ENCODE data around the gene NDUFS8. TPM values are rescaled to one million over a fixed set of nuclear protein-coding genes. Genes with fewer than 3 reads are reported as not detected.

The NDUFS8 gene
- total and polyA plus RNA-seq, 2 of the 13 experiments (the other 11 are each of a cell fraction or from before 2014, with no cell fraction given) = 96.7 to 158 TPM

DNA sequence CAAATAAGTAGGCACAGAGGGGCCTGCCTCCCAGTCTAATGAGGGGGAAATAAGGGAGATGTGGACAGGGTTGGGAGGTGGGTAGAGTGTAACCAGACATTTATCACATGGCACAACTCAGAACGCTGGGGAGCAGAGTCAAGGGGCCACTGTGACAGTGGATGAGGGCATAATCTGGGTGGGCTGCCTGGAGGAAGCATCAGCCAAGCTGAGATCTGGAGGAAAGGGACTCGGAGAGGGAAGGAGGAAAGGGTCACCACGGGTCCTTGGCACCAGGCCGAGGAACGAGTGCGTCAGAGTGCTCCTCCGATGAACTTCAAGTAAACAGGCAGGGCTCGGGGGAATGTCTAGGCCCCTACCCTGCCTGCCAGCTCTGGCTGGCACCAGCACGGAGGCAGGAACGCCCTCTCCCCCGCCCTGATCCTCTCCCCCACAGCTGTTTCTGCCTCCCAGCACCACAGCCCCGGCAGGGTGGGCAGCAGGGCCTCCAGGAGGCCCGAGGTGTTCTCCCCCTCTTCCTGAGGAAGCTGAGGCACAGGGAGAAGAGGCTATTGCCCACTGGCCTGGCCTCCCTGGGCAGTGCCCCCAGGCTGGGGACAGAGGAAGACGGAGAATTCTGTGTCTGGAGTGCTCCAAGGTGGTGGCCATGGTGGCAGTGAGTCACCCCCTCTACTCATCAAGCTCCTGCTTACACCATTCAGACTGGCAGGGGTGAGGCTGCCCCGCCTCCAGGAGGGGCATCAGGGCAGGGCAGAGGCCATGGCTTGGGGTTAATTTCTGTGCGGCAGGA is 16.1 kb upstream of the NDUFS8 start (continued):
- TF ChIP-seq, protein P1, sequence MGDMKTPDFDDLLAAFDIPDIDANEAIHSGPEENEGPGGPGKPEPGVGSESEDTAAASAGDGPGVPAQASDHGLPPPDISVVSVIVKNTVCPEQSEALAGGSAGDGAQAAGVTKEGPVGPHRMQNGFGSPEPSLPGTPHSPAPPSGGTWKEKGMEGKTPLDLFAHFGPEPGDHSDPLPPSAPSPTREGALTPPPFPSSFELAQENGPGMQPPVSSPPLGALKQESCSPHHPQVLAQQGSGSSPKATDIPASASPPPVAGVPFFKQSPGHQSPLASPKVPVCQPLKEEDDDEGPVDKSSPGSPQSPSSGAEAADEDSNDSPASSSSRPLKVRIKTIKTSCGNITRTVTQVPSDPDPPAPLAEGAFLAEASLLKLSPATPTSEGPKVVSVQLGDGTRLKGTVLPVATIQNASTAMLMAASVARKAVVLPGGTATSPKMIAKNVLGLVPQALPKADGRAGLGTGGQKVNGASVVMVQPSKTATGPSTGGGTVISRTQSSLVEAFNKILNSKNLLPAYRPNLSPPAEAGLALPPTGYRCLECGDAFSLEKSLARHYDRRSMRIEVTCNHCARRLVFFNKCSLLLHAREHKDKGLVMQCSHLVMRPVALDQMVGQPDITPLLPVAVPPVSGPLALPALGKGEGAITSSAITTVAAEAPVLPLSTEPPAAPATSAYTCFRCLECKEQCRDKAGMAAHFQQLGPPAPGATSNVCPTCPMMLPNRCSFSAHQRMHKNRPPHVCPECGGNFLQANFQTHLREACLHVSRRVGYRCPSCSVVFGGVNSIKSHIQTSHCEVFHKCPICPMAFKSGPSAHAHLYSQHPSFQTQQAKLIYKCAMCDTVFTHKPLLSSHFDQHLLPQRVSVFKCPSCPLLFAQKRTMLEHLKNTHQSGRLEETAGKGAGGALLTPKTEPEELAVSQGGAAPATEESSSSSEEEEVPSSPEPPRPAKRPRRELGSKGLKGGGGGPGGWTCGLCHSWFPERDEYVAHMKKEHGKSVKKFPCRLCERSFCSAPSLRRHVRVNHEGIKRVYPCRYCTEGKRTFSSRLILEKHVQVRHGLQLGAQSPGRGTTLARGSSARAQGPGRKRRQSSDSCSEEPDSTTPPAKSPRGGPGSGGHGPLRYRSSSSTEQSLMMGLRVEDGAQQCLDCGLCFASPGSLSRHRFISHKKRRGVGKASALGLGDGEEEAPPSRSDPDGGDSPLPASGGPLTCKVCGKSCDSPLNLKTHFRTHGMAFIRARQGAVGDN (CRISPR knock-in tag; IDR thresholded peaks at IDR 0.05) = 0 out of 2 replicates have a peak, but pooled peaks have one; percentile 18
- no peak for TF ChIP-seq GPN1 (CRISPR knock-in tag; IDR thresholded peaks at IDR 0.05; ENCODE audit: borderline replicate concordance)
- no peak for TF ChIP-seq ZNF552 (CRISPR knock-in tag; IDR thresholded peaks at IDR 0.05; ENCODE audit: borderline replicate concordance)
- peak; percentile 82 for TF ChIP-seq ZFP36 (IDR thresholded peaks at IDR 0.05; ENCODE audit: borderline replicate concordance, low read depth, low read length, partially characterized antibody)
- TF ChIP-seq NR2F6 (IDR thresholded peaks at IDR 0.05) = no peak
- 0 out of 2 replicates have a peak, but pooled peaks have one; percentile 16 for TF ChIP-seq NR2F6 (CRISPR knock-in tag; IDR thresholded peaks at IDR 0.05)
- peak; percentile 65 for TF ChIP-seq FOSL2 (CRISPR knock-in tag; IDR thresholded peaks at IDR 0.05)
- peak; percentile 96 for TF ChIP-seq HNRNPL (IDR thresholded peaks at IDR 0.05; ENCODE audit: low read depth, low read length)

DNA sequence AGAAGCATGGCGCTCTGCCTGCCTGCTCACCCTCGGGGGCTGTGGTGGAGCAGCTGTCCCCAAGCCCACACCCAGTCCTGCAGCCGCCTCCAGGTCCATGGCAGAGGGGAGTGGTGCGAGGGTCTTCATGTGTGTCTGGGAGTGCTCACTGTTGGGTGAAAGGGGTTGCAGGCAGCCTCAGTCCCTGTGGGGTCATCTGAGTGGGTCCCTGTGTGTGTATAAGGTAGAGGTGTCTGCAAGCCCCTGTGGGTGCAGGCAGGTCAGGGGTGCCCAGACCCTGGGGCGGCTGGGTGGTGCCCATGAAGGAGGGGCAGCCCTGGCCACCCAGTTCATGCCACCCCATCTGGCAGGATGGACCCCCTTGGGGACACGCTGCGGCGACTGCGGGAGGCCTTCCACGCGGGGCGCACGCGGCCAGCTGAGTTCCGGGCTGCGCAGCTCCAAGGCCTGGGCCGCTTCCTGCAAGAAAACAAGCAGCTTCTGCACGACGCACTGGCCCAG is 15.5 kb upstream of the NDUFS8 start:
- in situ Hi-C loops (cut with HindIII; ENCODE audit: extremely low pct_ligation_motif_present, low pct_unique_long_range_greater_than_20kb) = no loop called here
- Histone ChIP-seq H3K36me3 (replicated peaks in 1 of 2; ENCODE audit: control insufficient read depth in 1 of 2, insufficient read depth in 2 of 2, low read length in 2 of 2) (no peaks in the 10 kb centered on the region), H3K27ac (ENCODE audit: extremely low read length, insufficient read depth, low read length) (no peak overlapping the region), H2AFZ (ENCODE audit: low read length) (no peak overlapping the region), H4K20me1 (ENCODE audit: insufficient read depth, low read length) (no peaks in the 10 kb centered on the region), H3K4me1 (ENCODE audit: insufficient read depth, low read length) (peaks cover 93% of the 10 kb centered on the region), H3K9me3 (ENCODE audit: low read length) (no peaks in the 10 kb centered on the region), H3K9ac (ENCODE audit: insufficient read depth, low read depth, low read length) (no peak overlapping the region), H3K4me2 (ENCODE audit: low read depth, low read length) (no peak overlapping the region), H3K4me3 (replicated peaks in 1 of 3; ENCODE audit: insufficient read depth in 1 of 3, low read depth in 2 of 3, low read length in 3 of 3) (no peak overlapping the region), H3K27me3 (ENCODE audit: control insufficient read depth in 1 of 2, insufficient read depth in 2 of 2, low read length in 2 of 2) (no peaks in the 10 kb centered on the region), H3K79me2 (ENCODE audit: insufficient read depth, low read length) (no peaks in the 10 kb centered on the region)
- intact Hi-C loops (cut with micrococcal nuclease; ENCODE audit: unreplicated experiment) = no loop called here
- FAIRE-seq (no peak), ATAC-seq (no peak), DNase-seq (ENCODE audit: low spot score) (no peak)
- ChIA-PET CTCF (ENCODE audit: low intra/inter-chr PET ratio, low total read pairs) (no interaction called here), POLR2A (no interaction called here)
- BruUV-seq (replicated peaks) = no TSS peak
- 96% methylated on average over 15 of the region's 19 CpGs for WGBS (ENCODE audit: low lambda C conversion rate)
- TF ChIP-seq ZNF563 (CRISPR knock-in tag; IDR thresholded peaks at IDR 0.05) (no peak), CEBPB (IDR thresholded peaks at IDR 0.05; ENCODE audit: borderline replicate concordance, low read depth, low read length) (no peak), RAD21 (CRISPR knock-in tag; IDR thresholded peaks at IDR 0.05) (no peak), ZNF761 (CRISPR knock-in tag; conservative IDR thresholded peaks at IDR 0.05) (no peak), ZFP82 (CRISPR knock-in tag; IDR thresholded peaks at IDR 0.05; ENCODE audit: borderline replicate concordance) (no peak), NCOA2 (CRISPR knock-in tag; IDR thresholded peaks at IDR 0.05) (no peak), SSRP1 (CRISPR knock-in tag; IDR thresholded peaks at IDR 0.05) (no peak), MAF1 (CRISPR knock-in tag; IDR thresholded peaks at IDR 0.05; ENCODE audit: borderline replicate concordance) (no peak), ZSCAN21 (CRISPR knock-in tag; IDR thresholded peaks at IDR 0.05; ENCODE audit: borderline replicate concordance) (no peak), ZBTB7B (CRISPR knock-in tag; IDR thresholded peaks at IDR 0.05) (0 out of 2 replicates have a peak, but pooled peaks have one; percentile 49), MTA1 (CRISPR knock-in tag; IDR thresholded peaks at IDR 0.05; ENCODE audit: borderline replicate concordance) (peak; percentile 32; the same call in 1 of the 2 replicates)
